GM19099 (cell line): ENCODE results near the gene FBLN7.

Source experiments
- POLR2A ChIP-seq: IDR thresholded peaks from 3 replicates; pipeline ENCODE4 v1.6.1; 2011; ENCODE audit warnings: low read depth; ENCODE audit not compliant: insufficient read length; ENCODE audit errors: extremely low read depth

Gene FBLN7

GRCh38 chr2:112137516-112138158 is 548 bp upstream of the FBLN7 start:
- no peak for TF ChIP-seq POLR2A

- TF ChIP-seq POLR2A: no peak
Measured at GRCh38 chr2:112140205-112140802, 2.1 kb downstream of the FBLN7 start.

GRCh38 chr2:112140899-112141625 is 2.9 kb downstream of the FBLN7 start:
- TF ChIP-seq POLR2A: no peak

GRCh38 chr2:112141626-112142007 is 3.4 kb downstream of the FBLN7 start:
- TF ChIP-seq POLR2A: no peak

- no peak for TF ChIP-seq POLR2A
Measured at GRCh38 chr2:112142525-112143078, 4.4 kb downstream of the FBLN7 start.

GRCh38 chr2:112143150-112143549 is 5.0 kb downstream of the FBLN7 start:
- no peak for TF ChIP-seq POLR2A

- no peak for TF ChIP-seq POLR2A
Measured at GRCh38 chr2:112144966-112145365, 6.8 kb downstream of the FBLN7 start.

- TF ChIP-seq POLR2A: no peak
Measured at GRCh38 chr2:112147382-112148168, 9.4 kb downstream of the FBLN7 start.

GRCh38 chr2:112148477-112148876 is 10.3 kb downstream of the FBLN7 start:
- no peak for TF ChIP-seq POLR2A

GRCh38 chr2:112149194-112149593 is 11.0 kb downstream of the FBLN7 start:
- TF ChIP-seq POLR2A: no peak

GRCh38 chr2:112149866-112150435 is 11.8 kb downstream of the FBLN7 start:
- no peak for TF ChIP-seq POLR2A

GRCh38 chr2:112150447-112150846 is 12.3 kb downstream of the FBLN7 start:
- TF ChIP-seq POLR2A: no peak

GRCh38 chr2:112150851-112151250 is 12.7 kb downstream of the FBLN7 start:
- TF ChIP-seq POLR2A: no peak

- TF ChIP-seq POLR2A: no peak
Measured at GRCh38 chr2:112151271-112151670, 13.1 kb downstream of the FBLN7 start.
